NCI-H460 (cell line): Measurements from ENCODE around the gene DISP3. TPM values are rescaled to one million over a fixed set of nuclear protein-coding genes. Genes with fewer than 3 reads are reported as not detected.

Experiments used
- DNase-seq: peaks from one replicate; pipeline ENCODE4 v3.0.0-alpha.2; 2016; ENCODE audit warnings: low read depth; ENCODE audit errors: extremely low read depth
- total RNA-seq: library from RNA; depleted of rRNA; stranded (reverse); fragments of >200 nt; shearing (Covaris generic); gene quantifications from 2 replicates; pipeline ENCODE4 v1.2.3, GENCODE V29; 2014

The DISP3 gene
- total RNA-seq, 1 experiment from 2014 or later = 0.07 TPM

DNA sequence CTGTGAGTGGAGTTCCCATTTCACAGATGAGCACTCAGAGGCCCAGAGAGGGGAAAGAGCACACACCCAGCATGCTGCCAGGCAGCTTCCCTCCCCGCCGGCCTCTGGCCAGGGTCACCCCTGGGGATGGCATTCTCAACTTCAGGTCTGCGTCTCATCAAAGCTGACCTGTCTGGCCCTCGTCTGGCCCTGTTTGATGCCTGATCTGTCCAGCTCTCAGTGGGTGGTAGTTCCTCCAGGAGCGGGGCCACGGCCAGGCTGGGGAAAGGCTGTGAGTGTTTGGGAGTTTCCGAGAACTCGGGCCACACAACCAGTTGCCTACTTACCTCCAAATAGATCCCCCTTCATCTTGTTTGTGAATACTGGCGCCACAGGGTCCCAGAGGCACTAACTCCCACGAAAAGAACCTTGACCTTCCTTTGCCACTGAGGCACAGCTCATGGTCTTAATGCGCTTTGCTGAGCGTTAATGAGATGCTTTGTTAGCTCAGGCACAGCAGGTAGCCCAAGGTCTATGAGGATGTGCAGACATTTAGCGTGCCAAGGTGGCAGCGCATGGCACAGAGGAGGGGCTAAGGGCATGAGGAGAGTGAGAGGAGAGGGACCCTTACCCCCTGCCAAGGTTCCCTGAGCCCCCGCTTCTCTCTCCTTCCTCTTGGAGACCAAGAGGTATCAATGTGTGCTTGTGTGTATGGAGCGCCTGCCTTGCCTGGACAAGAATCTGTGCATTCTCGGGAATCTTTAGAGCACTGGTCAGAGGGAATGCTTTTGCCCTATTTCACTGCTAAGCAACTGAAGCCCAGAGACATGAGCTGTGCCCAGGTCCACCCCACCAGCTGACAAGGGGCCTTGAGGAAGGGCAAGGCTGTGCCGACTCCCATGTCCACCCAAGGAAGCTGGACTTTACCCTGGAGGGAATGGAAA, 61.2 kb downstream of the DISP3 start:
- DNase-seq = no peak

DNA sequence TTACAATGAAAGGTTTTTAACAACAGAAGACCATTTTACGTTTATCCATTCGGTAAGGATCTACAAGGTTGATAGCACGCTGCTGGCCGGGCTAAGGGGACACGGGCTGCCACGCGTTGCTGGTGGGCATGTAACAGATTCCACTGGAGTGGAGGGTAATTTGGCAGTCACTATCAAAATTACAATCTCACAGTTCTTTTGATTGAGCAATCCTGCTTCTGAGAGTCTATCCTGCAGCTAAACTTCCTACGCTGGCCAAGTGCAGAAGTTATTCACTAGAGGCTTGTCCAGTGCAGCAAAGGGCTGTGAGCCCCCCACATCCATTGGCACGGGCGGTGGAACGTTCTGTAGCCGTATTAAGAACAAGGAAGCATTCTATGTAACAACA, 61.8 kb downstream of the DISP3 start:
- no peak for DNase-seq

DNA sequence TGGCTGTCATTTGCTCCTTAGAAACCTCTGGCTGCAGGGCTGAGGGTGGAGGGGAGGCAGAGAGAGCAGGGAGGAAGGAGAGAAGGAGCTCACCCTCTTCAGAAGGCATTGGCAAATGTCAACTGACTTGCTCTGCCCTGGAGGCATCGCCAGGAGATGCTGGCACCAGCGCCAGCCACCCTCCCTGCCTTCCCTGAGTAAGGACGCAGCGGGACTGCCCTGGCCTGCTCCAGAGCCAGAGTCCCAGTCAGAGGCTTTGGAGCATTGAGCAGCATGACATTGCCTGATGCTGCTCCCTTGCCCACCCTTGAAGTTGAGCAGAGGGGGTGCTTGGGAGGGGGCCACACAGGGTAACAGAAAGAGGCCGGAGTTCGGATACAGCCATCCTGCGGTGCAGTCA, 62.3 kb downstream of the DISP3 start:
- no peak for DNase-seq

DNA sequence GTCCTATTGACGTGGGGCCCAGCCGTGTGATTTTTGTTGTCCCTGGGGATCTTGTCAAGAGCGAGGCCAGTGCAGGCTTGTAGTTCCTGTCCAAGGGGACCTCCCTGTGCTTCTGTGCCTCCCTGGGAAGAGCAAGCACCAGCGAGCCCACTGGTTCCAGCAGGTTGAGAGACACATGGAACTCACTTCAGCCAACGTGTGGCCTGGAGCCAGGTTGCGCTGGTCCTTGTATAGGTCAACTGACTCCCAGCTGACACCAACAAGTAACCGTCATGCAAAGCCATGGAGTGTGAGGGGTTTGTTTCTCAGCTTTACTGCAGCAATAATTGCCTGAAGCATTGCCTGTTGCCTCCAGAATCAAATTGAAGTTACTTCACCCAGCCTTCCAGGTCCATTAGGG, 63.0 kb downstream of the DISP3 start:
- DNase-seq = no peak

- DNase-seq = no peak
Measured at GRCh38 chr1:11543392-11543791, 64.4 kb downstream of the DISP3 start.

- DNase-seq = no peak
Measured at GRCh38 chr1:11543796-11544195, 64.8 kb downstream of the DISP3 start.

GRCh38 chr1:11546456-11546855, 67.5 kb downstream of the DISP3 start:
- DNase-seq = no peak

GRCh38 chr1:11550664-11551283, 71.8 kb downstream of the DISP3 start:
- peak; percentile 81 for DNase-seq

- no peak for DNase-seq
Measured at GRCh38 chr1:11558276-11558675, 79.3 kb downstream of the DISP3 start.

DNA sequence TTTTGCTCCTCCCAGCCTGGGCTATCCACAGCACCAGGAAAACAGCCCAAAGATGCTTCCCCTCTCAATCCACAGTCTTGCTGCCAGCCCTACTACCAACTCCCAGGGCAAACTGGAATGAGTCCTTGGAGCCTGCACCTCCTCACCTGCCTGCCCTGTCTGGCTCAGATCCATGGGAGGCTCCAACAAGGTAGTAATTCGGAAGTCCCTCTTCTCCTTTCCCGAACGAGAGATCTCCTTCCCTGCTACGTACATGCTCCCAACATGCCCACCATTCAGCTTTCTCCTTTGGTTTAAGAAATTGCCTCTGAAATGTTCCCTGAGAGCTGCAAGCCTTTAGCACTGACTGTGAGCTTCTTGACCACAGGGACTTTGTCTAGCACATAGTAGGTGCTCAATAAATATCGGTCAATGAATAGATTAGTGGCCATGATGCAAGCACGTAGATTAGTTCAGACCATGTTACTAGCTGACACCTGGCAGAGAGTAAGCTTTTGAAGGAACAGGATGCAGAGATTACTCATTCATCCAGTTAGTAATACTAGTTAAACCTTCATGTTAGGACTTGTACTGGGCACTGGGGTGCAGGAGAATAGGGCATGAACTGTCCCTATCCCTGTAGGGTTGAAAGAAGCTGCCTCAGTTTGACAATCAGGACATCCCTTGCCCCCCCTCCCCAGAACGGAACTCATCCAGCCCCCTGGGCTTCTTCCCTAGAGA, 80.1 kb downstream of the DISP3 start:
- no peak for DNase-seq

- no peak for DNase-seq
Measured at GRCh38 chr1:11559591-11559970, 80.6 kb downstream of the DISP3 start.

GRCh38 chr1:11560061-11560460, 81.1 kb downstream of the DISP3 start:
- DNase-seq = no peak

GRCh38 chr1:11561740-11562139, 82.8 kb downstream of the DISP3 start:
- DNase-seq = no peak

DNA sequence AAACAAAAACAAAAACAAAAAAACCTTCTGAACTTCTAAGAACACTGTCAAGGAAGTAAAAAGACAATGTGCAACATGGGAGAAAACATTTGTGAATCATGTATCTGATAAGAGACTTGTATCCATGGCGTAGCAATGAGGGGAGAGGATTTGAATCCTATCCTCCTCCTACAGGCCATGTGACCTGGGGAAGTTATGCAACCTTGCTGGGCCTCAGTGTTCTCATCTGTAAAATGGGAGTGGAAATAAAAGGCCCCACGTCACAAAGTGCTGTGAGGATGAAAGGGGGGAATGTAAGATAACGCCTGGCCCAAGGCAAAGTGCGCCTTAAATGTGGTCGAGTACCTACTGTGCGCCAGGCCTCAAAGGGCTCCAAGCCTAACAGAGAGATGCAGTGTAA, 83.7 kb downstream of the DISP3 start:
- no peak for DNase-seq

DNA sequence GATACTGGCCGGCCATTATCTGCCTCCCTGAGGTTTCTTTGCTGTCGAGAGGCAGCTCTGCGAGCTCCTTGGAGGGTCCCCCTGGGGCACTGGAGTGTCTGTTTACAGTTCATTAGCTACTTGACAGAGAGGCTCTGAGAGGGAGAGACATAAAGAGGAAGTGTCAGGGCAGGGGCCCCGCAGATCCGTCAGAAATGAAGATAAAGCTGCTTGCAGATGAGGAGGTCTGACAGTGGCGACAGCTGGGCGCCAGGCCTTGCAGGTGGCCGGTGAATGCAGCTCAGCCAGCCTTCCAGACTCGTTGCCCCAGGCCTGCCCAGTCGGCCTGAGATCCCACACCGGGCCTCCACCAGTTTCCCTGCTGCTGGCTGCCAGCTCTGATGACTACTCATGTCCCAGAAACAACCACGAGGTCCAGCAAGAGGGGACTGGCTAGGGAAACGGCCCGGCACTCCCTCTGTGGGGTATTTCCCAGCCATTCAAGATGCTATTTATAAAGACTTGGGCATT, 84.7 kb downstream of the DISP3 start:
- DNase-seq = no peak

DNA sequence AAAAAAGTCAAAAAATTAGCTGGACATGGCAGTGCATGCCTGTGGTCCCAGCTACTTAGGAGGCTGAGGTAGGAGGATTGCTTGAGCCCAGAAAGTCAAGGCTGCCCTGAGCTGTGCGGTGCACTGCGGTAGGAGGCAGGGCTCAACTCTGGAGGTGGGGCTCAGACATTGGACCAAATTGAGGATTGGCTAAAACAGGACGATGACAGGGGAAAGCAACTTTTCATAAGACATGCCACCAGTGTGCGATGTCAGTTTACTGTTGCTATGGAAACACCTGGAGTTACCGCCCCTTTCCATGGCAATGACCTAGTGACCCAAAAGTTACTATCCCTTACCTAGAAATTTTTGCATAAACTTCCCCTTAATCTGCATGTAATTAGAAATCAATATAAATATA, 85.3 kb downstream of the DISP3 start:
- no peak for DNase-seq

DNA sequence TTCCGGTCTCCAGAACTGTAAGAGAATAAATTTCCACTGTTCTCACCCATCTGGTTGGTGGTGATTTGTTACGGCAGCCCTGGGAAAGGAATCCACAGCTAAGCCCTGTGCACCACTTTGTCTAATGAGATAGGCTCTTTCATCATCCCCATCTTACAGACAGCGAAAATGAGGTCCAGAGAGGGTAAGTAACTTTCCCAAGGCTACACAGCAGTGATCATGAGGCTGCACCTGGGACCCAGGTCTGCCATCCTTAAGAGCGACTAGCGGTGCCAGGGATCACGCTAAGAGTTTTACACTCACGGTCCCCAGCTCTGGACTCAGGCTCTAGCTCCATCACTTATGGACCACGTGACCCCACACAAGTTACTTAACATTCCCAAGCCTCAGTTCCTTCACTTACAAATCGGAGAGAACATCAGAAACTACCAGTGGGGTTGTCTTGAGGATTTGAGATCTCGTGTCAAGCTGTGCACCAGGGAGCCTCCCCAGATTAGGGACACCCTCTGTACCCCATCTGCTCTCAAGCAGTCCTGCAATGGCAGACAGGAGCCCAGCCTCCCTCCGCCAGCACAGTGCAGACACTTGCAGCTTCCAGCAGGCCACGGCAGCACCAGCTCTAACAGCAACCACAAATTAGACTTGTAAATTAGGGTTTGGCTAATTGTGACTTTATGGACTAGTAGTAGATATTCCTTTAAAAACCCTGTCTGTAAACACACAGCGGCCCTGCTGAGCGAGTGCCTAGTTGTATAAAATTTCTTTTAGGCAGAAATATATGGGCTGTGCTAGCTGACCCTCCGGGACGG, 87.3 kb downstream of the DISP3 start:
- DNase-seq = no peak

DNA sequence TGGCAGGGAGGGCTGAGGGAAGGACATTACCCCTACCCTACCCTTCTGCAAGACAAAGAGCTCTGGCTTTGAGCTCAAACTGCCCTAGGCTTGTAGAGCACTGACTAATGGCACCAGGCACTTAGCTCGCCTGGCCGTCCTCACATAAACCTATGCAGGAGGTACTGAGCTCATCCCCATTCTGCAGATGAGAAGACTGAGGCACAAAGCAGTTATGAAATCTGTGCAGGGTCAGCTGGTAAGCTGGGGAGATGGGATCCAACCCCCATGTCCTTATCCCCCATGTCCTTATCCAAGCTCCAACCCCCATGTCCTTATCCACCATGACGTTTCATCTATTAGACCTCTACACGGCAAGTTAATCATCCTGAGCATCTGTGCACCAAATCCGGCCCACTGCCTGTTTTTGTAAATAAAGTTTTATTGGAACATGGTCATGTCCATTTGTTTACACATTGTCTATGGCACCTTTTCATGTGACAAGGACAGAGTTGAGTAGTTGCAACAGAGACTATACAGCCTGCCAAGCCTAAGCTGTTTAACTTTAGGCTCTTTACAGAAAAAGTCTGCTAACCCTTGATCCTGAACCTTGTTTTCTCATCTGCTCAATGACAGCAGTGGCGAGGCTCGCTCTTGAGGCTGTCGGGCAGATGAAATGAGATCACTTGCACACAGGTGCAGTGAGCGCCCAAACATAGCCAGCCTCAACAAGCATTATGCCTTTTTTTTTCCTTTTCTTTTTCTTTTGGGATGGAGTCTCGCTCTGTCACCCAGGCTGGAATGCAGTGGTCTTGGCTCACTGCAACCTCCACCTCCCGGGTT, 88.5 kb downstream of the DISP3 start:
- DNase-seq = no peak

GRCh38 chr1:11568687-11569086, 89.7 kb downstream of the DISP3 start:
- no peak for DNase-seq

GRCh38 chr1:11569551-11569950, 90.6 kb downstream of the DISP3 start:
- no peak for DNase-seq
